A549 (cell line): ENCODE data around the gene RRBP1.

ENCODE experiments used
- CBX8 ChIP-seq: fragments of 200-600 bp; sonication (generic); IDR thresholded peaks from 2 replicates; pipeline ENCODE4 v1.6.1; 2016
- FOSL2 ChIP-seq, 2 experiments: fragments of 450-650 bp in 1 of 2; fragments of >200 bp in 1 of 2; sonication (Bioruptor Twin) in 1 of 2; formaldehyde crosslinking; IDR thresholded peaks; 2 replicates each; pipeline versions ENCODE4 v1.5.0 to v1.6.1; 2016 to 2020; ENCODE audit warnings: mild to moderate bottlenecking in 1 of 2, moderate library complexity in 1 of 2
- FOXS1 ChIP-seq: fragments of 250-450 bp; sonication (Bioruptor Pico); IDR thresholded peaks from 2 replicates; pipeline ENCODE4 v1.5.0; 2020; ENCODE audit warnings: mild to moderate bottlenecking, moderate library complexity
- HDAC2 ChIP-seq: fragments of 200-600 bp; sonication (generic); IDR thresholded peaks from 2 replicates; pipeline ENCODE4 v1.6.1; 2016
- HOXA7 ChIP-seq: fragments of 250-450 bp; sonication (Bioruptor Pico); IDR thresholded peaks from 2 replicates; pipeline ENCODE4 v1.5.0; 2020; ENCODE audit warnings: mild to moderate bottlenecking, moderate library complexity
- PBX3 ChIP-seq: IDR thresholded peaks from 2 replicates; pipeline ENCODE4 v1.6.1; 2012
- POLR2A ChIP-seq: IDR thresholded peaks from 2 replicates; pipeline ENCODE4 v1.6.1; 2012; ENCODE audit warnings: mild to moderate bottlenecking, low read length
- POLR2AphosphoS2 ChIP-seq: conservative IDR thresholded peaks from 2 replicates; pipeline ENCODE4 v1.6.1; 2012; ENCODE audit warnings: low read length, improper control_type of control experiment, inconsistent platforms
- RNF2 ChIP-seq: fragments of 200-600 bp; sonication (generic); IDR thresholded peaks from 2 replicates; pipeline ENCODE4 v1.6.1; 2016; ENCODE audit warnings: low read depth, mild to moderate bottlenecking, antibody characterized with exemption, moderate library complexity, borderline replicate concordance
- SMC3 ChIP-seq: fragments of >200 bp; sonication (Bioruptor Twin); formaldehyde crosslinking; IDR thresholded peaks from 3 replicates; pipeline ENCODE4 v1.6.1; 2018; ENCODE audit warnings: inconsistent platforms
- SREBF2 ChIP-seq: fragments of 450-650 bp; IDR thresholded peaks from 2 replicates; pipeline ENCODE4 v1.6.1; 2014; ENCODE audit warnings: mild to moderate bottlenecking, moderate library complexity
- USF2 ChIP-seq: fragments of 450-650 bp; IDR thresholded peaks from 2 replicates; pipeline ENCODE4 v1.6.1; 2014; ENCODE audit warnings: antibody characterized with exemption
- TF ChIP-seq, protein P1 (sequence below): fragments of >200 bp; sonication (Bioruptor Twin); formaldehyde crosslinking; IDR thresholded peaks from 3 replicates; pipeline ENCODE4 v1.5.1; 2016

DNA sequence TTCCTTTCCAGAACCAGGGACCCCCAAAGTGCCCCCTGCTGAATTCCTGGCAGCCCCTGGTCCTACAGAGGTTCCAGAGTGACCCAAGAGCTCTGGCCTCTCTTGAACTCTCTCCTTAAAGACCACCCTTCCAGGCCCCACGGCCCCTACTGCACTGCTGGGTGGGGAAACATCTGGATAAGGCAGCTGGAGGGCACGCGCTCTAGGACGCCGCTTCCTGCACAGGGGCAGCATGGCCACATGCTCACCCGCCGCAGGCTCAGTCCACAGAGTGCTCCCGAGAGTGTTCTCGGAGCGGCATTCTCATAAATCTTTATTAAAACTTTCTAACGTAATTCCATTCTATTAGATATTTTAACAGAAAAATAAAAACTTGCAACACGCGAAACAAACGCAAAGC lies 37.0 kb downstream of the RRBP1 start:
- TF ChIP-seq, protein P1, sequence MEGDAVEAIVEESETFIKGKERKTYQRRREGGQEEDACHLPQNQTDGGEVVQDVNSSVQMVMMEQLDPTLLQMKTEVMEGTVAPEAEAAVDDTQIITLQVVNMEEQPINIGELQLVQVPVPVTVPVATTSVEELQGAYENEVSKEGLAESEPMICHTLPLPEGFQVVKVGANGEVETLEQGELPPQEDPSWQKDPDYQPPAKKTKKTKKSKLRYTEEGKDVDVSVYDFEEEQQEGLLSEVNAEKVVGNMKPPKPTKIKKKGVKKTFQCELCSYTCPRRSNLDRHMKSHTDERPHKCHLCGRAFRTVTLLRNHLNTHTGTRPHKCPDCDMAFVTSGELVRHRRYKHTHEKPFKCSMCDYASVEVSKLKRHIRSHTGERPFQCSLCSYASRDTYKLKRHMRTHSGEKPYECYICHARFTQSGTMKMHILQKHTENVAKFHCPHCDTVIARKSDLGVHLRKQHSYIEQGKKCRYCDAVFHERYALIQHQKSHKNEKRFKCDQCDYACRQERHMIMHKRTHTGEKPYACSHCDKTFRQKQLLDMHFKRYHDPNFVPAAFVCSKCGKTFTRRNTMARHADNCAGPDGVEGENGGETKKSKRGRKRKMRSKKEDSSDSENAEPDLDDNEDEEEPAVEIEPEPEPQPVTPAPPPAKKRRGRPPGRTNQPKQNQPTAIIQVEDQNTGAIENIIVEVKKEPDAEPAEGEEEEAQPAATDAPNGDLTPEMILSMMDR = no peak
- no peak for TF ChIP-seq POLR2A
- no peak for TF ChIP-seq SMC3
- TF ChIP-seq FOSL2 (IDR thresholded peaks at IDR 0.05) = no peak
- TF ChIP-seq FOSL2 (CRISPR knock-in tag; IDR thresholded peaks at IDR 0.05) = no peak
- TF ChIP-seq CBX8 = no peak
- no peak for TF ChIP-seq POLR2AphosphoS2
- no peak for TF ChIP-seq SREBF2
- TF ChIP-seq PBX3 = no peak
- no peak for TF ChIP-seq FOXS1 (CRISPR knock-in tag)
- TF ChIP-seq HDAC2 = no peak
- TF ChIP-seq HOXA7 = no peak
- no peak for TF ChIP-seq USF2
- TF ChIP-seq RNF2 = no peak
